Kidney tubule cell (primary cell): Measurements from ENCODE around the gene CD44.

Experiments
- DNase-seq: peaks from one replicate; pipeline ENCODE4 v3.0.0-alpha.2; 2018; ENCODE audit warnings: low spot score

CD44 gene

DNA sequence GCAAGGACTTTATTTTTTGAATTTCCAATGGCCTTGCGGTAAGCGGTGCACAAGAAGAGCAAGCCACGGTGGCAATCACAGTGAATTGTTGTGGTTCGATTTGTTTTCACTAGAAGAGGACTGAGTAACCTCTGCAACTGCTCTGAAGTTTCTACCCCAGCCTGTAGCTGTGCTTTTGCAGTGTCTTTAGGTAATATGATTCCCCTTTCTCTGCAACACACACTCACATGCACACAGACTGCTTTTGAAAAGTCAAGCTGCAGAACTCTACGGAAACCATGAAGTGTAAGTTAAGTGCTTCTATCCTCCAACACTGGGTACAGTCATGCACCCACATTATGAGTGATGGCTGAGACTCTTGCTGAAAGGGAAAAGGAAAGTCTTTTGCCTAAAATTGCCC is 38.4 kb downstream of the CD44 start:
- DNase-seq = no peak

DNA sequence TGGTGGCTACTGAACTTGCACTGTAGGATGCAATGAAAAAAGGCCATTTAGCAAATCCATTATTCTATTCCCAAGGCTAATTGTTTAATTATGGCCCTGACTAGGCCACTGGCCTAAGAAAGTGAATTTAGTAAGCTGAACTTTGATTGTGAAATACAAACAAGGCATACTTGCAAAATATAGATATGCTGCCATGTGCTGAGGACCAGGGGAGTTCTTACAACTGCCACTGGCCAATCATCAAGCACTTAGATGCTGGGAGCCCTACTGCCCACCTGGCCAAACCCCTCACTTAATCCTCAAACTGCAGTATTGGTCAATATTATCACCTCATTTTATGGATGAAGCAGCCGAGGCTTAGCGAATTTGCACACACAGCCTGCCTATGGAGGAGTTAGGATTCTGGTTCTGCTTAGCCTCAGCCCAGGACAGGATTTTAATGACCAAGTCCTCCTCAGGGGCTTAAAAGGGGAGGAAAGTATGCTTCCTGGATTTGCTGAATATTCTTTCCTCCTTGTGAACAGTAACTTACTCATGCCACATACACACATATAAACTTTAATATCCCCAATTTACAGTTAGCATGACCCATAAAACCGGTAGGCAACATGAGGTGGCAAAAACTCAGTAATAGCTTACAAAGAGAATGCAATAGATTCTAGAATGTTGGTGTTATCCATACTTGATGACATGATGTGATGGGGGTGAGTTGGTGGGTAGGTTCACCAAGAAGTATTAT is 39.3 kb downstream of the CD44 start:
- DNase-seq = no peak

DNA sequence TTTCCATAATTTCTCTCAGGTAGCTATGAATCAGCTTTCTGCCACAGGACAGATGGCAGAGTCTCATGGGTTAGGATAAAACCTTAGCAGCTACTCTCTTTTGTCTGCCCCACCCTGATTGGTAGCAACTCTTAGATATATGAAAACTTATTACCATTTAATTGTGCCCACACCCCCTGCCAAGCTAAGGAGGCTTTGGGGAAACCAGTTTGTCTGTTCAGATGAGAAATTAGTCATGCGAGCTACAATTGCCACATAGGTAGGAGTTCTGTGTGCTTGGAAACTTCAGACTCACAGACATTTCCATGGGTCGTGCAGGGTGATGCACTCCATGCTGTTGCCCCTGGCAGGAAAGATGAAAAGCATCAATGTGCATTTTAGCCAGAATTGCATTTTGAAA is 39.9 kb downstream of the CD44 start:
- DNase-seq = peak; percentile 29

DNA sequence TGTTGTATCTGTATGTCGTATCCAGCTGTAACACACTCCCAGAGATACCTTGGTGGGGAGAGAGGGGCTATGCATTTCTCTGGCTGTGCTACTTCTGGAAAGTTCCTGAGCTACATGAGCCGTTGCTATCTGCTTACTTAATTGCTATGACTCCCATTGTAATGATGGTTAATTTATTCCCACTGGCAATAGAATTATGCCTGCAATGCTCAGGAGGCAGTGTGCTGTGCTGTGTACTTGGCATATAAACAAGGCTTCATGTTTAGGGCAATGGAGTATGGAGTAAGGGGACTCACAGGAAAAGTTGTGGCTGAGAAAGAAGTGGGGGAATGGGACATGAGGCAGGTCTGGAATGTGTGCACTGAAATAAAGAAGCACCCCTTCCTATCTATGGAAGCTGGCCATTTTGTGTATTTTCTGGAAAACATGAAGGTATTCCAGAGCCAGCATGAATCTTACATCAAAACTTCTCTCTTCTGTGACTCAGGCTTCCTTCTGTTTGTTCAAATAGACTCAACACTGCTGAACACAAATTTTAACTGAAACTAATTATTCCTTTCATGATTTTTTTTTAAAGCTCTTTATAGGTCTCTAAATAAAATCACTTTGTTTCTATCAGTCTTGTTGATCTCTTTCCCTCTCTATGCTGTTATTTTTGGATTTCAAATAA is 40.6 kb downstream of the CD44 start:
- DNase-seq = no peak

DNA sequence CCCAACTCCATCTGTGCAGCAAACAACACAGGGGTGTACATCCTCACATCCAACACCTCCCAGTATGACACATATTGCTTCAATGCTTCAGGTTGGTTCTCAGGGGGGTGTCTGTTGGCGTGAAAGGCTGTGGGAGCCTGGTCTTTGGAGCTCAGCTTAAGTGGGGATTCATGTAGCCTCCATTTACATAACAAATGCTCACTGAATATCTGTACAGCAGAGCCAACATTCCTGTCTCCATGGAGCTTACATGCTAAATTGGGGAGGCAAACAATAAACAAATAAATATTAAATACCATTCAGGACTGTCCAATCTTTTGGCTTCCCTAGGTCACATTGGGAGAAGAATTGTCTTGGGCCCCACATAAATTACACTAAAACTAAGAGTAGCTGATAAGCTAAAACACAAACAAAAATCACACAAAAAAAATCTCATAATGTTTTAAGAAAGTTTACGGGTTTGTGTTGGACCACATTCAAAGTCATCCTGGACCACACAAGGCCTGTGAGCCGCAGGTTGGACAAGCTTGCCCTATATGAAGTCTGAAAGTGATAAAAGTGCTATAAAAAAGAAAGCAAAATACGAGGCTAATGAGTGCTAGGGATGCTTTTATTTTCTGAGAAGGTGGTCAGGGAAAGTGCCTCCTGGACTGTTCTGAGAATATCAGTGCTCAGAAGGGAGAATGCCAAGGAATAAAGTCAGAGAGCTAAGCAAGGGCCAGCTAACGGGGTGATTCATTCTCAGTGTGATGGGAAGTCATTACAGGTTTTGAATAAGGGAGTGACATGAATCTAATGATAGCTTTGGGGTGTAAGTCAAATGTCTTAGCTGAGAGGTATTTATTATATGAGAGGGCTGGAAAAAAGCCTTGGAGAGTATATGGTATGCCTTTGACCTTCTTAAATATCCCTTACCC is 41.6 kb downstream of the CD44 start:
- DNase-seq = no peak

DNA sequence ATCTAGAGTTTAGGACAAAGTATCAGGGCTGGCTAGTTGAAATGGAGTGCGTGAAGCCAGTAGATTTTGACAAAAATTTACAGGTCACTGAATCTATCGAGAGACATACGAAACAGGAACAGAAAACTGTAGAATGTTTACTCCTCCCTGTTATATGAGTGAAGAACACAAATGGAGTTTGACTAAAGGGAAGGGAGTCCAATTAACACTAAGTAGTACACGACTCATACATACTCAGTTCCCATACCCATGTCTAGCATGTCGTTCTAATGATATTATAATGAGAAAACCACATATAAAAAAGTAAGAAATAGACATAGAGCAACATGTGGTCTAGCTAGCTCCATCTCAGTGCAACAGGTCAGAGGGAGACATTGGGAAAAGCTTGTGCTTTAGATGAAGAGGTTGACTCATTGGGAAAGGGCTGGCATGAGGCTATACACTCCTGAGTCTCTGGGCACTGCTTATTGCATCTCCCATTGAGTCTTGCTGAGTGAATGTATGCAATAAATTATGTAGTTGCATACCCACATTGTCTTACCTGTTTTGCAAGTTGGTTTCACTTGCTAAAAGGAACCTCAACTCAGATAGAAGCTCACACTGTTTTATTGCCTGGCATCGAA is 43.5 kb downstream of the CD44 start:
- DNase-seq = no peak

DNA sequence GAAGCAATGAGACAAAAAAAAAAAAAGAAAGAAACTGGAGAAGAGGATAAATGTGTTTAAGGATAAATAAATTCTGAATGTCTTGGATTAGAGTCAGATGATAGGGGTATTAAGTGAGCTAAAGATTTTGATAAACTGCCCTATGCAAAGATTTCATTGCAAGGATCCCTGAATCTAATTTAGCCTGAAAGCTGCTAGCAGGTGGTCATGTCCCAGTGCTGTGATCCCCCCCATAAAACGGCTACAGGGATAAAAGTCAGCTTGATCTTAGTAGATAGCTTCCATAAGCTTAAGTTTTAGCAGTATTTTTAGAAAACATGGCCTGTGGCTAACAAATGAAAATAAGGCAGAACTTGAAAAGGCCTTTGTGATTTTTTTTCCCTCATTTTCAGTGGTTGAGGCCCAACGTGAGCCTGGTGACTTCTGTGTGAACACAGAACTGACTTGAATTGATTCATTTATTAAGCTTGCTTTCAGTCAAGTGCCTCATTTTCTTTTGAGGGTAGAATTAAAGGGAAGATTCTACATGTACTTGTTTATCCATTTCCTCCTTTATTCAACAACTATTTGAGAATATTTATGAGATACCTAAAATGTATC is 44.5 kb downstream of the CD44 start:
- DNase-seq = no peak

DNA sequence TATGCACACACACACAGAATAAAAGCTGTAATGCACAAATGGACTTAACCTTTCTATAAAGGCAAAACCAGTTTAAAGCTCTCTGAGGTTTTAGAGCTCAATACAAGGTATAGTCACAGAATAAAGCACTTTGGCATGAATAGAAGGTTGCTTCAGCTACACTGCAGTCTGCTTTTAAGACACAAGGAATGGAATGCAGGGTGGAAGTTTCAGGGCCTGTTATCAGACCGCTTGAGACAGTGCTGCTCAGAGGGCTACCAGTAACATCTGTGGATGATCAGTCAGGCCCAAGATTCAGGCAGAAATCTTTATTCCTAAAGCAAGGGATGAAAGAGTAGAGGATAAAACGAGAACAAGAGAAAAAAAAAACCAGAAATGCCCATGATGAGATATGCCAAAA is 46.7 kb downstream of the CD44 start:
- DNase-seq = no peak

DNA sequence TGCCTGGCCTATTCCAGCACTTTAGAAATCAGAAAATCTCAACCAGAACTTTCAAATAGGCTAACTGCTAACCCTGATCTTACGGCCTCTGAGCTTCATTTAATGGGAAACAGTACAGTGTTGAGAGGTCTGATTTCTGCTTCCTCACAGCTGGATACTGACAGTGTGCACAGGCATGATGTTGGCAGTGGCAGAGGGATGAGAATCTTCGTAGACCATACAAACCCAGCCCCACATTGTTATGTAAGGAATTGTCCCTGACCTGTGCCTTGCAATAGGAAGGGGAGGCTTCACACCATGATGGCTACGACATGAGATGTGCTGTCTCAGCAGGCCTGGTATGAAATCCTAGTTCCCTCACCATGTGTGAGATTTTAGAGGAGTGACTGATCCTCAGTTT is 49.0 kb downstream of the CD44 start:
- DNase-seq = no peak

DNA sequence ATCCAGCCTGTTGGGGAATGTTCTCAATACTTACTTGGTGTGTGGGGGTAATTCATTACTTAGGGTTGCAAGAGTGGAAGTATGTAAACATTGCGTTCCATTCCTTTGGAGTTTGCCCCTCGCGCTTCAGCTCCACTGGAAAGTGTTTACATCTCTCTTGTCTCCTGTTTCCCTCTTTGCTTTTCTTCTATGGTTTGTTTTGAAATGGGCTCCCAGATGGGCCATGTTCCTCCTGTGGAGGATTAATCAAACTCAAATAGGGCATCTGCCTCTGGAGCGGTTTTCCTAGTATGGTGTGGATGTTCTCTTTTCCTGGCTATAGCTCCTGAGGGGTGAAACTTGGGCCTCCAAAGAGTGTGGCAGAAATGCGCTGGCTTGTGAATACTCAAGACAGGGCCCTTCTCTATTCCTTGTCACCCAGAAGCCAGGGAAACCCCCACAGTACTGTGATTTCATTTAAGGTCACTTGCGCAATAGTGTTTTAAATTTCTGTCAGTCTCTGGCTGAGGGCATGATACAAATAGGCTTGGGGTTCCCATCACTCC is 51.9 kb downstream of the CD44 start:
- DNase-seq = no peak

DNA sequence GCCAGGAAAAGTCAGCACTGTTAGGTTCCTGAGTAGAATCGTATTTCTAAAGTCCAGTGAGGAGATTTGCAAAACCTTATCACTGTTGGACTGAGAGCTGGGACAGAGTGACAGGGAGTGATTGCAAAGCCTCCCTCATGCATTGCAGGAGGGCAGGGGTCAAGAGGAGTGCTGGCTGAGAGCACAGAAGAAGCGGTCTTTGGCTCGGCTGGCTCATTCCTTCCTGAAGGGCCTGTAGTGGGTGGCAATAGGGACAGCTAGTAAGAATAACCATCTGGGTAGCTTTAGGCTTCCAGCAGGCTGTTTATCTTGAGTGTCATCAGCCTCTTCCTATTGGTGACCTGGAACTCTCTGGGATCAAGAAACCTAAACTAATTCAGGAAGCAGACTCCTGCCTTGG is 53.4 kb downstream of the CD44 start:
- no peak for DNase-seq

DNA sequence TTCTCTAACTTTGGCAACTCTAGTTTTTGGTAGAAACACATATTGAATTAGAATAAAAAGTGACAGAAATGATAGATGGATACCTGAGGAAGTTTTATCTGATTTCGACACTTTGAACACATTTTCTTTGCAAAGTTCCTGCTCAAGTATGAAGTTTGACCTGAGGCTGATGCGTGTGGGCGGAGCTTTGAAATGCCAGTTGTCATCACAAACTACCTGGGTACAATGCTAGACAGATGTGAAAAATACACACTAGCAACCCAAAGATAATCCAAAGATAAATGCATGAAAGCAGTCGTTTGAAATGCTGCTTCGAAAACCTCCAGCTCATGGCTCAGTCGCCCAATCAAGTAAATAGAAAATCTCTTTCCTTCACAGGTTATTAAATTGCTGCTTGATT is 54.8 kb downstream of the CD44 start:
- no peak for DNase-seq

DNA sequence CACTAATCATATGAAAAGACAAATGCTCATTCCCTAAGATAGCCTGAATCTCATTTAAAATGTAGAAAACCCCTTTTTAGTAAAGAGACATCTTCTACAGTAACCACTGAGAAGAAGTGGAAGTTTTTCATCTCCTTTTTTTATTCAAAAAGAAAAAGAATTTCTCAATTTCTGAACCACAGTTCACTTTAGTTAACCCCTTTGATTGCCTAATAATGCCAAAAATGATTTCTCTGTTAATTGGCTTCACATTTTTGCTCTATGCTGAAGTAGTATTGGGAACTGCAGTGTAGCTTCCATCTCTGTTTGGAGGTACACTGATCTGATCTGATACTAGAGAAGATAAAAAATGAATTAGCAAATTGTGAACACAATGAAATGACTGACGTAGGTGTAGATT is 58.3 kb downstream of the CD44 start:
- DNase-seq = no peak

DNA sequence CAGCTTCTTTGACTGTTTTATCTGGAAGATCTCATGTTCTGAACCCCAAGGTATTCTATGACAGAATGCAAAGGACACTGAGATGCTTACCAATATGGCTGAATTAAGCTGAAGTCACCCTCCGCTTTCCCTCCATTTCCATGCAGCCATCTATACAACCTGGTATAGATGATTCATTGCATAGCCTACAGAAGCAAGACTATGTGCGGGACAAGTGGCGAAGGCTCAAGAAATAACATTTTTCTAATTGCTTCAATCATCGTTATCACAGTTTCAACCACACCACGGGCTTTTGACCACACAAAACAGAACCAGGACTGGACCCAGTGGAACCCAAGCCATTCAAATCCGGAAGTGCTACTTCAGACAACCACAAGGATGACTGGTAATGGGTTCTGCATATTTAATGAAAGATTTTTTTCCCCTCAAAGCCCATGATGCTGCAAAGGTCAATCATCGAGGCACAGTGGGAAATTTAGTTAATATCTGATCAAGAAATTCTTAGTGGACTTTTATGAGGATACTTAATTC is 61.9 kb downstream of the CD44 start:
- DNase-seq = no peak

DNA sequence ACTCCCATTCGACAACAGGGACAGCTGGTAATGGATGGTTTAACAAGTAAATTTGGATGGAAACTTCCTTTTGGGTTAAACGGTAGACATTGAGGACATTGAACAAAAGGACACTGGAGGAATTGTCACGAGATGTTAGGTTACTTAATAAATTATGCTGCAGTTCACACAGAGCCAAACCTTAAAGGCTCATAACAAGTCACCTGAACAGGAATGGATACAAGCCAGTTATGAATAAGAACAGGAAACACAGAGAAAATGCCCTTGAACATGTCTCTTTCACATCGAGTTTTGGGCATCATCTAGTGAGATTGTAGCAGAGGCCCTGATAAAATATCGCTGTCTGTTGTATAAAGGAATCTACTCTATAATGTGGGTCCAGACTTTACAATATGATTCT is 65.6 kb downstream of the CD44 start:
- DNase-seq = no peak

DNA sequence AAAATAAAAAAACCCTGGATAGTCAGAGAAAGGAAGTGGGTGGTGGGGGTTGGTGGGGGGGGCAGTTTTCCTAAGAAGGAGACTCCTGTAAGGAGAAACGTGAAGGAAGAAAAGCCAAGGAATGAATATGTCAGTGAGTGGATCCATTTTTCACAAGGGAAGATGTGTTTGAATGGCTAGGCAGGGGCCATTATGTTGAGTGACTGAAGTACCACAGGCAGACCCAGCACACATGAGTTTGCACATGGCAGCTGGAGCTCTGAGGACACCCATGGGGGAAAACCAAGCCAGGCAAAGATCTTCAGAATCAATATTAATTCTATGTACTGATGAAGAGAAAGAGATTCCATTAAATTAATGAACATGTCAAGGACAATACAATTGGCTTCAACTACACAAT is 67.6 kb downstream of the CD44 start:
- no peak for DNase-seq

DNA sequence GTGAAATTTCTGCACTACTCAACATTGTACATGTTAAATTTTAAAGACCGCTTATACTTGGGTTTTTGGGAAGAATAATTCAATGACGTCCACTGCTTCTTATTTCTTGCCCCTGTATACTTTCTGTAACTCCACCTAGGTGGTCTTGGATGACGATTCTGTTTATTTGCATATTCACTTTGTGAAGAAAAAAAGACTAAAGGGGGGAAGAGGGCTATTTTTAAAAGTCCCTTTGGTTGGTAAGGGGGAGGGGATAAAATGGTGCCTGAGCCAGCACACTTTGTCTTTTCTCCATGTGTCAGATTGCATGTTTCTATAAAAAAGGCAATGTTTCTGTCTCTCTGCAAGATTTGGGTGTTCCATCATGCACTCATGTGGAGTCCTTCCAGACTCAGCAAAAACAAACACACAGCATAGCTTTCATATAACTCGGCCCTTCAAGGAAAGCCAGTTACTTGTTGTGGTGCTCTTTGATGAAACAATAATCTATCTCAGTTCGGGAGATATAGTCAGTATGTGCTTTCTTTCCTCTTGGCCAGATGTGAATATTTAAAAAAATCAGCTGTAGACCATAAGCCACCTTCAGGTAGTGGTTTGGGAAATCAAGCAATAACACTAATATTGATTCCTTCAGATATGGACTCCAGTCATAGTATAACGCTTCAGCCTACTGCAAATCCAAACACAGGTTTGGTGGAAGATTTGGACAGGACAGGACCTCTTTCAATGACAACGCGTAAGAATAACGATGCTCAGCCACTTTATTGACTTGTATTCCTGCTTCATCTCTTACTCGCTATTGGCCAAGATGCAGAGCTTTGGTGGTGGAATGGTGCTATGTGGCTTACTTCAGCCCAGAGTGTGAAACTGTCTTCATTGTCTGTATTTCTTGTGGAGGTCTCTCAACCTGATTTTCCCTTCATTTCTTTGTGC is 68.8 kb downstream of the CD44 start:
- no peak for DNase-seq

DNA sequence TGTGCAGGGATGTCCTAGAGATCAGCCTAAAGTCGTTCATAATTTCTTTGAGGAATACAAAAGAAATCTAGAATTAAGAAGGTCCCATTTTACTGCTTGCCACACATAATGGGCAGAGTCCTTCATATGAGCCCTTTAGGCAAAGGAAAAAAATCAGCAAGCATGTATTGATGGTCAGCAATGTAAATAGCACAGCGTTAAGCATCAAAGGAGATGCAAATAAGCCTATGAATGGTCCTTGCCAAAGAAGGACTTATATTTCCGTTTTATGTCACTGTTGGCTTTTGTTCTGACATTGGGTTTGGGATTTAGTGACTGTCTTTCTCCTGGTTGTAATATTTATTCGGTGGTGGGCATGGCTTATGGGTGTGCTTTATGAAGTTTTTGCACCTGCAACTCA is 69.8 kb downstream of the CD44 start:
- no peak for DNase-seq

DNA sequence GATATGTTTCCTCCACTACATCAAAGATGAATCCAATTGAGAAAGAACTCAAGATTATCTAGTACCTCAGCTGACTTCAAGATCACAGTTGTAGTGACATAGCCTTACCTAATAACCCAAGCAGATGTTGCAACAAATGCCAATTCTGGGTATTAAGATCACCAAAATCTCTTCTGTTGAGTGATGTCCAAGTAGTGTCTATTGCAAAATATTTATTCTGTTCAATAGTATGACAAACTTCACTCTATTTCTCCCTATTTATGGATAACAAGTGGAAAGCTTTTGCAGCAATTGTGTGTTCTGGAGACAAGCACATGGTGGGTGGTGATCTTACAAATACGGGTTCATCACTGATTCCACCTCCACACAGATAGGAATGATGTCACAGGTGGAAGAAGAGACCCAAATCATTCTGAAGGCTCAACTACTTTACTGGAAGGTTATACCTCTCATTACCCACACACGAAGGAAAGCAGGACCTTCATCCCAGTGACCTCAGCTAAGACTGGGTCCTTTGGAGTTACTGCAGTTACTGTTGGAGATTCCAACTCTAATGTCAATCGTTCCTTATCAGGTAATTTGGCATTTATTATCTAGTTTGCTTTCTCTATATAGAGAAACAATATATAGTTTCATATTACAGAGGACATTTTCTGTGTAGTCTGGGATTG is 72.0 kb downstream of the CD44 start:
- no peak for DNase-seq

DNA sequence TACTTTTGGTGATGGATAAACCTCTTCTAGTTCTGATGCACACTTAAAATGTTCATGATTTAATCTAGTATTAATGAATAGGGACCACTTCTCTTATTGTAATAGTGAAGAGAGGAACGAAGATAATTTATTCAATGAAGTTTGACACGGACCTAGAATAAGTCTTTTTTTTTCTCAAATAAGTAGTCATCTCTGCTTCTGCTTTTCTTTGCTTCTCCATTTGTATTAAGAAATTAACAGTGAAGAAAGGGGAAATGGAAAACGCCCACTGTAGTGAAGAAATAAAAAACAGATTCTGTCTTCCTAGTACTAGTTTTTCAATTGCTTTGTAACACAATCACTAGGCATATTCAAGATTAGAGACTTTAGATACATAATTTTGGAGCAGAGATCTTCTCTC is 73.0 kb downstream of the CD44 start:
- DNase-seq = no peak
